Measurements from ENCODE around the gene MAPRE3. TPM values are rescaled to one million over a fixed set of nuclear protein-coding genes. Genes with fewer than 3 reads are reported as not detected.

The MAPRE3 gene
- total and polyA plus RNA-seq, 11 donors = 27.4 to 65.0 (median 42.3) TPM

DNA sequence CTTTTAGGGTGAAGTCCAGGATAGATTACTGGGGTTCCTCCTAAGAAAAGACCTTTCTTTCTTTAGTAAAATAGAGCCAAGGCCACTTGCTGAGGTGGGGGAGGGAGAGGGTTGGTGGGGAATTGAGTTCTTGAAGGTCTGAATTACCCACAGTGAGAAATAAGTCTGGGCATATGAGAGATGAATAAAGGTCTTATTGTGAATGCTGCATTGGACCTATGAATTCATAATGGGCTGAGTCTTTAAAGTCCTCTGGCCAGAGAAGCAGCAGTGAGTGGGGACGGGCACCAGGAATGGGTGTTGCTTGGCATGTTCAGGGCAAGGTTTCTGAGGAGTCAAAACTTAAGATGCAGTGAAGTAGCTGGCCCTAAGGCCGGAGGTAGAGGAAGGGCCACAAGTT lies 10.5 kb downstream of the MAPRE3 start:
- WGBS, 4 donors = 89 to 100% (median 94%) methylated on average over 2 of the region's 2 CpGs
- intact Hi-C loops (cut with DNase I) = loop anchor here in 1 of 10 donors (5.0 kb wide), 1 partner anchor 36 kb away; no protein-coding TSS in a partner anchor
- ATAC-seq = no peak
- no peak for DNase-seq
- no peak overlapping the region for H3K4me3 ChIP-seq
- no peaks in the 10 kb centered on the region for H3K9me3 ChIP-seq
- TF ChIP-seq POLR2A (IDR thresholded peaks at IDR 0.05) = no peak
- TF ChIP-seq, protein P1, sequence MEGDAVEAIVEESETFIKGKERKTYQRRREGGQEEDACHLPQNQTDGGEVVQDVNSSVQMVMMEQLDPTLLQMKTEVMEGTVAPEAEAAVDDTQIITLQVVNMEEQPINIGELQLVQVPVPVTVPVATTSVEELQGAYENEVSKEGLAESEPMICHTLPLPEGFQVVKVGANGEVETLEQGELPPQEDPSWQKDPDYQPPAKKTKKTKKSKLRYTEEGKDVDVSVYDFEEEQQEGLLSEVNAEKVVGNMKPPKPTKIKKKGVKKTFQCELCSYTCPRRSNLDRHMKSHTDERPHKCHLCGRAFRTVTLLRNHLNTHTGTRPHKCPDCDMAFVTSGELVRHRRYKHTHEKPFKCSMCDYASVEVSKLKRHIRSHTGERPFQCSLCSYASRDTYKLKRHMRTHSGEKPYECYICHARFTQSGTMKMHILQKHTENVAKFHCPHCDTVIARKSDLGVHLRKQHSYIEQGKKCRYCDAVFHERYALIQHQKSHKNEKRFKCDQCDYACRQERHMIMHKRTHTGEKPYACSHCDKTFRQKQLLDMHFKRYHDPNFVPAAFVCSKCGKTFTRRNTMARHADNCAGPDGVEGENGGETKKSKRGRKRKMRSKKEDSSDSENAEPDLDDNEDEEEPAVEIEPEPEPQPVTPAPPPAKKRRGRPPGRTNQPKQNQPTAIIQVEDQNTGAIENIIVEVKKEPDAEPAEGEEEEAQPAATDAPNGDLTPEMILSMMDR (IDR thresholded peaks at IDR 0.05) = no peak
- no peaks in the 10 kb centered on the region for H3K36me3 ChIP-seq
- H3K4me1 ChIP-seq = peaks cover 0 to 46% (median 25%) of the 10 kb centered on the region in 12 donors
- H3K27ac ChIP-seq = peak overlapping the region in 1 of 12 donors; percentile 26
- no peaks in the 10 kb centered on the region for H3K27me3 ChIP-seq

DNA sequence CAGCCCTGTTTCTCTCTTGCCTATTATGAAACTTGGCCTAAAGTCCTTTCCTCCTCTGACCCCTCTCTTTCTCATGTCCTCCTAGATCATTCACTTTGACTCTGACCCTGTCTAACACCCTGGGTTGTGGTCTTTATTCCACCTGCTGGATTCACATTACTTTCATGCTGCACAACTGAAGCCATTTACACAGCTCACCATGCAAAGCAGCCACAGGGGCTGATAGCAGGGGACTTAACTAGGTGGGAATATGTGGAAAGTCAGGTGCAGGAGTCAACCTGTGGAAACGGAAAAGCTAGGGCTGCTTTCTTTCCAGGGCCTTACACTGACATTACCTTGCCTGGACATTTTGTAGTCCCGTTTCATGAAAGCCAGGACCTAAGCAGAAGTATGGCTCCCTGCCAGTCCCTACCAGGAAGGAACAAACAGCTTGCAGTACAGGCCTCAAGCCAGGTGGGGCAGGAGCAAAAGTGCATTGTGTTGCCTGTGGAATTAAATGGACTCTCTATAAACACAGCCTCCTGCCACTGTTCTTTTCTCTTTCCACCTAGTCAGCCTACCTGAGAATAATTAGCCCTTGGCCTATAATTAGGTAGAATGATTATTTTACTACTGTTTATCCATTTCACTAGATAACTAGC lies 11.8 kb downstream of the MAPRE3 start:
- TF ChIP-seq, protein P1 (IDR thresholded peaks at IDR 0.05) = peak in 11 of 12 donors; percentile 9 to 55 (median 35)
- no peak for TF ChIP-seq POLR2A (IDR thresholded peaks at IDR 0.05)
- Histone ChIP-seq H3K9me3 (no peaks in the 10 kb centered on the region), H3K36me3 (peaks cover 0 to 2% (median 0%) of the 10 kb centered on the region in 9 donors), H3K27ac (peak overlapping the region in 8 of 12 donors; percentile 14 to 43 (median 29)), H3K4me3 (no peak overlapping the region), H3K4me1 (peaks cover 0 to 37% (median 19%) of the 10 kb centered on the region in 12 donors), H3K27me3 (no peaks in the 10 kb centered on the region)
- ATAC-seq = peak; percentile 80 to 90 (median 84)
- DNase-seq = peak in 4 of 5 donors; percentile 65 to 83 (median 76)
- WGBS, 4 donors = 30 to 32% (median 31%) methylated on average over 2 of the region's 2 CpGs
- intact Hi-C loops (cut with DNase I) = loop anchor here in 1 of 10 donors (5.0 kb wide), 1 partner anchor 35 kb away; no protein-coding TSS in a partner anchor

DNA sequence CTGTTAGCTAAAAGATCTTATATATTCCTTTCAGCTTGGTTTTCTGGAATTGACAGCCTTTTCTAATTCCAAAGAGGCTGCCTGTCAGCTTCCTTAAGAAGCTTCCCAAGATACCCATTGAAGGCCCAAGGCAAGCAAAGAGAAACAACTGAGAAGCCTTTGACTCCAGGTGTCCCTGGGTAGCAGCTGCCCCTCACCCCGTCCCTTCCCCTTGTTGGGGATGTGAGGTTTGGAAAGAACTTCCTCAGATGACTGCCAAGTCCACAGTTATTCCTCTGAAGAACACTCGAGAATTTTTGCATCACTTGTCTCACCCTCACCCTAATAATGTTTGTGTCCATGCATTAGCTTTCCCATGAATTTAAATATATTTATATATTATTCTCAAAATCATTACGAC lies 13.3 kb downstream of the MAPRE3 start:
- 75 to 80% (median 77%) methylated on average over 3 of the region's 3 CpGs for WGBS, 4 donors
- Histone ChIP-seq H3K9me3 (no peaks in the 10 kb centered on the region), H3K36me3 (peaks cover 0 to 2% (median 0%) of the 10 kb centered on the region in 9 donors), H3K27me3 (no peaks in the 10 kb centered on the region), H3K4me1 (peaks cover 0 to 24% (median 16%) of the 10 kb centered on the region in 12 donors), H3K27ac (no peak overlapping the region), H3K4me3 (no peak overlapping the region)
- no peak for DNase-seq
- ATAC-seq = no peak
- intact Hi-C loops (cut with DNase I) = loop anchor here in 1 of 10 donors (5.0 kb wide), 1 partner anchor 34 kb away; no protein-coding TSS in a partner anchor
- no peak for TF ChIP-seq POLR2A (IDR thresholded peaks at IDR 0.05)
- TF ChIP-seq, protein P1 (IDR thresholded peaks at IDR 0.05) = no peak

DNA sequence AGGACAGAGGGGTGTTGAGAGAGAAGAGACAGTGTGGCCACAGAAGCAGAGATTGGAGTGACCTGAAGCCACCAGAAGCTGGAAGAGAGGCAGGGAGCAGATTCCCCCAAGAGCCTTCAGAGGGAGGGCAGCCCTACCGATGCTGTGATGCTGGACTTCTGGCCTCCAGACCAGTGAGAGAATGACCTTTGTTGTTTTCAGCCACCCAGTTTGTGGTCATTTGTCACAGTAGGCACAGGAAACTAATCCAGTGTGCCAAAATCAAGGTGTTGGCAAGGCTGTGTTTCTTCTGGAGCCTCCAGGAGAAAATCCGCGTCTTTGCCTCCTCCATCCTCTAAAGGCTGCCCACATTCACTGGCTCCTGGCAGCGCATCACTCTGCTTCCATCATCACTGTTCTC lies 15.4 kb downstream of the MAPRE3 start:
- 89 to 94% (median 93%) methylated on average over 4 of the region's 4 CpGs for WGBS, 4 donors
- H3K9me3 ChIP-seq = no peaks in the 10 kb centered on the region
- DNase-seq (no peak), ATAC-seq (no peak)
- TF ChIP-seq, protein P1 (IDR thresholded peaks at IDR 0.05) = no peak
- no peak for TF ChIP-seq POLR2A (IDR thresholded peaks at IDR 0.05)
- intact Hi-C loops (cut with DNase I) = no loop called here
- no peak overlapping the region for H3K4me3 ChIP-seq
- peaks cover 0 to 19% (median 11%) of the 10 kb centered on the region in 12 donors for H3K4me1 ChIP-seq
- peaks cover 0 to 2% (median 0%) of the 10 kb centered on the region in 9 donors for H3K36me3 ChIP-seq
- H3K27me3 ChIP-seq = no peaks in the 10 kb centered on the region
- H3K27ac ChIP-seq = no peak overlapping the region
